ENCODE measurements around the gene RASAL2. TPM values are rescaled to one million over a fixed set of nuclear protein-coding genes. Genes with fewer than 3 reads are reported as not detected.

RASAL2 gene
- total and polyA plus RNA-seq, 2 of the 13 experiments (the other 11 are each of a cell fraction or from before 2014, with no cell fraction given): 5.4 to 5.9 TPM

DNA sequence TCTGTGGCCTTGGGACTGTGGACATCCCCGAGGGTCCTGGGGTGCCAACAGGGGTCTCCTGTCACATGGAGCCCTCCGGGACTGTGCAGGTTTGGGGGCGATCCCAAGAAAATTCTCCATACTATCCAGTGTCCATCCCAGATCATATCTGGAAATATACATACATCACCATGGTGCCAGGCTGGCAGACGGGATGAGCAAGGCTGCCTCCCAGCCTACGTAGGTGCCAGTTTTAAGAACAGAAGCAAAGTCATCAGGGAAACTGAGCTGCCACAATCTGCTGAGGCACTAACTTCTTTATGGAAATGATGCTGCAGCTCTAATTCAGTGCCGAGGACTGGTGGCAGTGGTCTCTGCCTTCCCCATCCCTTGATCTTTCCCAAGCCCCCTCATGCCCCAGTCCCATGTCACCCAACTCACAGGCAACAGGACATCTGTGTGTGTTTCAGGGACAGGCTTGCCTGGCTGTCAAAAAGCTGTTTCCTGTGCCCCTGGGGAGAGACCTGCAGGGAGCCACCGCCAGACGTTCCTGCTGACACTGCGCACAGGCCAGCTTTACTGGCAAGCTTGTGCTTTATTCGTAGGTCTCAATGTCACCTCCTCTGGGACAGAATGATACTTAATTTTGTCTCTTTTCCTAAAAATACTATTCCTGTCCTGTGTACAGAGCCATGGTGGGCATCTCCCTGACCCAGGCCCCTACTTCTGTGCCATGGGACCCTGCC is 434.5 kb downstream of the RASAL2 start:
- H3K9ac ChIP-seq (ENCODE audit: insufficient read depth, low read depth, low read length): no peak overlapping the region
- intact Hi-C loops (cut with micrococcal nuclease; ENCODE audit: unreplicated experiment): loop anchor here (2.0 kb wide), 1 partner anchor 218 kb away; no protein-coding TSS in a partner anchor
- CTCF ChIA-PET (ENCODE audit: low intra/inter-chr PET ratio, low total read pairs): no interaction called here
- H3K79me2 ChIP-seq (ENCODE audit: insufficient read depth, low read length): no peaks in the 10 kb centered on the region
- H4K20me1 ChIP-seq (ENCODE audit: insufficient read depth, low read length): no peaks in the 10 kb centered on the region
- H3K4me1 ChIP-seq (ENCODE audit: insufficient read depth, low read length): peaks cover 45% of the 10 kb centered on the region
- H2AFZ ChIP-seq (ENCODE audit: low read length): no peak overlapping the region
- POLR2A ChIA-PET: interaction anchor here (1.0 to 1.4 kb wide), 2 partner anchors 13 kb away, joined by 3 to 6 read pairs; no protein-coding TSS in a partner anchor
- H3K9me3 ChIP-seq (ENCODE audit: low read length): no peaks in the 10 kb centered on the region
- no peak overlapping the region for H3K4me2 ChIP-seq (ENCODE audit: low read depth, low read length)
- no peak for DNase-seq (ENCODE audit: low spot score)
- FAIRE-seq: no peak
- H3K27ac ChIP-seq (ENCODE audit: extremely low read length, insufficient read depth, low read length): no peak overlapping the region
- no peak overlapping the region for H3K4me3 ChIP-seq (replicated peaks in 1 of 3; ENCODE audit: insufficient read depth in 1 of 3, low read depth in 2 of 3, low read length in 3 of 3)
- in situ Hi-C loops (cut with HindIII; ENCODE audit: extremely low pct_ligation_motif_present, low pct_unique_long_range_greater_than_20kb): no loop called here
- no peaks in the 10 kb centered on the region for H3K36me3 ChIP-seq (replicated peaks in 1 of 2; ENCODE audit: control insufficient read depth in 1 of 2, insufficient read depth in 2 of 2, low read length in 2 of 2)
- BruUV-seq (replicated peaks): no TSS peak
- no peak for TF ChIP-seq ZNF121 (CRISPR knock-in tag; IDR thresholded peaks at IDR 0.05)
- no peak for TF ChIP-seq ZBTB8A (CRISPR knock-in tag; IDR thresholded peaks at IDR 0.05; ENCODE audit: borderline replicate concordance, low read depth)
- TF ChIP-seq STAG1 (CRISPR knock-in tag; IDR thresholded peaks at IDR 0.05): no peak
- no peak for TF ChIP-seq ZBTB1 (CRISPR knock-in tag; IDR thresholded peaks at IDR 0.05; ENCODE audit: borderline replicate concordance)
- TF ChIP-seq, protein P1, sequence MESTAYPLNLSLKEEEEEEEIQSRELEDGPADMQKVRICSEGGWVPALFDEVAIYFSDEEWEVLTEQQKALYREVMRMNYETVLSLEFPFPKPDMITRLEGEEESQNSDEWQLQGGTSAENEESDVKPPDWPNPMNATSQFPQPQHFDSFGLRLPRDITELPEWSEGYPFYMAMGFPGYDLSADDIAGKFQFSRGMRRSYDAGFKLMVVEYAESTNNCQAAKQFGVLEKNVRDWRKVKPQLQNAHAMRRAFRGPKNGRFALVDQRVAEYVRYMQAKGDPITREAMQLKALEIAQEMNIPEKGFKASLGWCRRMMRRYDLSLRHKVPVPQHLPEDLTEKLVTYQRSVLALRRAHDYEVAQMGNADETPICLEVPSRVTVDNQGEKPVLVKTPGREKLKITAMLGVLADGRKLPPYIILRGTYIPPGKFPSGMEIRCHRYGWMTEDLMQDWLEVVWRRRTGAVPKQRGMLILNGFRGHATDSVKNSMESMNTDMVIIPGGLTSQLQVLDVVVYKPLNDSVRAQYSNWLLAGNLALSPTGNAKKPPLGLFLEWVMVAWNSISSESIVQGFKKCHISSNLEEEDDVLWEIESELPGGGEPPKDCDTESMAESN (CRISPR knock-in tag; conservative IDR thresholded peaks at IDR 0.05): no peak
- no peak for TF ChIP-seq ZFP36L1 (CRISPR knock-in tag; IDR thresholded peaks at IDR 0.05)
- TF ChIP-seq ZC3H13 (CRISPR knock-in tag; IDR thresholded peaks at IDR 0.05): no peak
- TF ChIP-seq NR1H2 (CRISPR knock-in tag; IDR thresholded peaks at IDR 0.05; ENCODE audit: borderline replicate concordance, low read depth): no peak
- TF ChIP-seq ASH2L (IDR thresholded peaks at IDR 0.05; ENCODE audit: insufficient read length, low read depth, low read length): no peak
- no peak for TF ChIP-seq GPN1 (CRISPR knock-in tag; IDR thresholded peaks at IDR 0.05; ENCODE audit: borderline replicate concordance)
- TF ChIP-seq HIVEP1 (CRISPR knock-in tag; IDR thresholded peaks at IDR 0.05): no peak
- no peak for TF ChIP-seq HNF1B (CRISPR knock-in tag; IDR thresholded peaks at IDR 0.05)
- ATAC-seq: no peak
- WGBS (ENCODE audit: low lambda C conversion rate): 63% methylated on average over 7 of the region's 10 CpGs
- H3K27me3 ChIP-seq (ENCODE audit: control insufficient read depth in 1 of 2, insufficient read depth in 2 of 2, low read length in 2 of 2): peaks cover 0 to 10% of the 10 kb centered on the region in 2 experiments; a peak in 2 of 5 replicates

Measured in HepG2 (cell line).